Gastroesophageal sphincter (tissue), 4 donors: Measurements from ENCODE around the gene KRT82. TPM values are rescaled to one million over a fixed set of nuclear protein-coding genes. Genes with fewer than 3 reads are reported as not detected.
"Not testable (repeated sequence)": the region's sequence is repeated elsewhere in the genome, so short reads cannot be mapped to it uniquely, and the experiment has no call there.

Source experiments
- ATAC-seq: fragments of 150-250 bp; one replicate; pipeline ENCODE4 v1.9.1; 2016; ENCODE audit warnings: mild to moderate bottlenecking, moderate library complexity
- H3K27ac ChIP-seq, 4 donors: fragments of 200-600 bp; sonication (generic) in 3 of 4; 1 replicate in 3 of 4; 2 replicates in 1 of 4; pipeline ENCODE4 v1.5.1; 2016 to 2019
- H3K27me3 ChIP-seq: fragments of 200-600 bp; sonication (generic); one replicate; pipeline ENCODE4 v1.5.1; 2019
- H3K36me3 ChIP-seq, 2 donors: fragments of 200-600 bp; sonication (generic); one replicate each; pipeline ENCODE4 v1.5.1; 2019; ENCODE audit warnings: control low read depth in 1 of 2
- H3K4me1 ChIP-seq, 3 donors: fragments of 200-600 bp; sonication (generic); 1 replicate in 2 of 3; 2 replicates in 1 of 3; pipeline ENCODE4 v1.5.1; 2016 to 2019; ENCODE audit warnings: control low read depth in 2 of 3
- H3K4me3 ChIP-seq, 2 donors: fragments of 200-600 bp; sonication (generic); one replicate each; pipeline ENCODE4 v1.5.1; 2019; ENCODE audit warnings: mild to moderate bottlenecking in 1 of 2, moderate library complexity in 1 of 2
- H3K9me3 ChIP-seq, 3 donors: fragments of 200-600 bp; sonication (generic); one replicate each; pipeline ENCODE4 v1.5.1; 2017 to 2019; ENCODE audit warnings: control low read depth in 2 of 3
- EP300 ChIP-seq: sonication (generic); formaldehyde crosslinking; IDR thresholded peaks from one replicate; pipeline ENCODE4 v1.6.1; 2017; ENCODE audit warnings: antibody characterized with exemption, mild to moderate bottlenecking
- POLR2A ChIP-seq, 2 donors: fragments of 450-650 bp; IDR thresholded peaks; one replicate each; pipeline ENCODE4 v1.6.1; 2017; ENCODE audit warnings: antibody characterized with exemption in 2 of 2, mild to moderate bottlenecking in 2 of 2, moderate library complexity in 1 of 2
- WGBS, 2 donors: methylation state at CpG; one replicate each; pipeline ENCODE4 v1.1.5; 2018; ENCODE audit warnings: low coverage in 1 of 2; 5-methylcytosine and 5-hydroxymethylcytosine counted together
- total RNA-seq, 4 donors: library from RNA; depleted of rRNA; stranded (reverse); fragments of >200 nt; gene quantifications; one replicate each; pipeline ENCODE4 v1.1.0, GENCODE V29; 2016

The KRT82 gene
- total RNA-seq, 4 donors from 2014 or later, result not detected

DNA sequence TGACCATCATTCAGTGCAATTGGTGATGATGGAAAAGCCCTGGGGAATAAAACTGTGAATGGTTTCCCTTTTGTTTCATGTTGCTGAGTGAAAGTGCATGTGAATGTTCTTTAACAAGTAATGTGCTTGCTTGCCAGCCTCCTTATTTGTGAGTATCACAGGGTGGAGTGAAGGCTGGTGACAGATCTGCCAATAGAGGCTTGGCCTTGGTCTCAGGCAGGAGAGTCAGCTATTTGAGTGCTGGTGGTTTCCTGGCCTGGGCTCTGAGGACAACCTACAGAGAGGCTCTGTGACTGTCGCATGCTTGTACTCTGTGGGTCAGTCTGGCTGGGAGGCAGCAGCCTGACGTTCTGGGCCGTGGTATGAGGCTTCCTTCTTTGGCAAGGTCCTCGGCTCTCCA, 59.5 kb downstream of the KRT82 start:
- Histone ChIP-seq H3K9me3 (peaks cover 0 to 20% (median 0%) of the 10 kb centered on the region in 3 donors), H3K4me3 (no peak overlapping the region), H3K27ac (no peak overlapping the region), H3K4me1 (peaks cover 0 to 7% (median 0%) of the 10 kb centered on the region in 3 donors), H3K36me3 (no peaks in the 10 kb centered on the region), H3K27me3 (peaks cover 2% of the 10 kb centered on the region)
- no CpG with 5 or more reads among the region's 4 CpGs for WGBS, 2 donors
- ATAC-seq, result no peak
- TF ChIP-seq POLR2A (IDR thresholded peaks at IDR 0.05), result no peak

DNA sequence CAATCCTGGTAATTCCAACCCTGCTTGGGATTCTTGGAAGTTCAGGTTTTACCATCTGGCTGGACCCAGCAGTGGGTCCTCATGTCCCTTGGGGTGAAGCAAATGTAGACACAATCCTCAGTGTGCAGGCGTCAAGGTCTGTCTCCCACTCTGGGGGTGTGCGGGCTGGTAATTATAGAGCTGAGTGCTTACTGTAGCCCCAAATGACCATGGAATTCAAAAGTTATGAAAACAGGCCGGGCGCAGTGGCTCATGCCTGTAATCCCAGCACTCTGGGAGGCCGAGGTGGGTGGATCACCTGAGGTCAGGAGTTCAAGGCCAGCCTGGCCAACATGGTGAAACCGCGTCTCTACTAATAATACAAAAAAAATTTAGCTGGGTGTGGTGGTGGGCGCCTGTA, 61.1 kb downstream of the KRT82 start:
- not testable (repeated sequence) for H3K36me3 ChIP-seq, H3K4me1 ChIP-seq, H3K27ac ChIP-seq, ATAC-seq, H3K4me3 ChIP-seq
- peaks cover 0 to 20% (median 0%) of the 10 kb centered on the region in 3 donors for H3K9me3 ChIP-seq
- H3K27me3 ChIP-seq, result peaks cover 10% of the 10 kb centered on the region
- WGBS, 2 donors, result 91 to 100% methylated on average over 1 to 4 of the region's 8 CpGs

GRCh38 chr12:52344111-52344510, 62.0 kb downstream of the KRT82 start:
- peaks cover 10% of the 10 kb centered on the region for H3K27me3 ChIP-seq
- ATAC-seq, result no peak
- TF ChIP-seq EP300, result no peak
- peaks cover 0 to 20% (median 0%) of the 10 kb centered on the region in 3 donors for H3K9me3 ChIP-seq
- no peaks in the 10 kb centered on the region for H3K36me3 ChIP-seq
- WGBS, 2 donors, result no CpG with 5 or more reads among the region's 12 CpGs
- no peak overlapping the region for H3K27ac ChIP-seq
- no peak overlapping the region for H3K4me3 ChIP-seq
- H3K4me1 ChIP-seq, result no peaks in the 10 kb centered on the region

Other genes with a start within 250 kb of the KRT82 start
- under 1 TPM in 3 of 4 donors, not detected in 1; 0.16 to 0.54 (median 0.31) TPM for gene KRT80, start 214.3 kb downstream of the KRT82 start, total RNA-seq
- gene KRT7, start 173.1 kb downstream of the KRT82 start, total RNA-seq, result 10 to 100 TPM in 1 of 4 donors, 1 to 10 TPM in 2, under 1 TPM in 1; 0.47 to 78.7 (median 4.3) TPM
- 1 to 10 TPM in 1 of 4 donors, not detected in 3; 1.7 TPM for gene KRT86, start 131.7 kb downstream of the KRT82 start, total RNA-seq
- under 1 TPM in 1 of 4 donors, not detected in 3; 0.27 TPM for gene KRT81, start 114.8 kb downstream of the KRT82 start, total RNA-seq
- gene KRT83, start 84.9 kb downstream of the KRT82 start, total RNA-seq, result not detected
- gene KRT85, start 38.9 kb downstream of the KRT82 start, total RNA-seq, result not detected
- not detected for gene KRT84, start 20.7 kb downstream of the KRT82 start, total RNA-seq
- gene KRT75, start 28.0 kb upstream of the KRT82 start, total RNA-seq, result not detected
- gene KRT6B, start 45.8 kb upstream of the KRT82 start, total RNA-seq, result 10 to 100 TPM in 2 of 4 donors, 1 to 10 TPM in 1, under 1 TPM in 1; 0.54 to 60.8 (median 7.3) TPM
- gene KRT6C, start 67.5 kb upstream of the KRT82 start, total RNA-seq, result 10 to 100 TPM in 2 of 4 donors, under 1 TPM in 1, not detected in 1; 0.50 to 52.0 (median 17.1) TPM
- 100 to 1,000 TPM in 1 of 4 donors, 10 to 100 TPM in 2, 1 to 10 TPM in 1; 2.7 to 713 (median 61.8) TPM for gene KRT6A, start 86.9 kb upstream of the KRT82 start, total RNA-seq
- gene KRT5, start 114.1 kb upstream of the KRT82 start, total RNA-seq, result 100 to 1,000 TPM in 1 of 4 donors, 10 to 100 TPM in 1, 1 to 10 TPM in 2; 4.6 to 452 (median 18.6) TPM
- gene KRT71, start 146.8 kb upstream of the KRT82 start, total RNA-seq, result not detected
- gene KRT74, start 167.5 kb upstream of the KRT82 start, total RNA-seq, result not detected
- gene KRT72, start 195.1 kb upstream of the KRT82 start, total RNA-seq, result not detected
- gene KRT73, start 212.2 kb upstream of the KRT82 start, total RNA-seq, result not detected
- gene KRT2, start 245.9 kb upstream of the KRT82 start, total RNA-seq, result not detected